Omental fat pad (tissue), 4 donors: ENCODE results near the gene MYH3. TPM values are rescaled to one million over a fixed set of nuclear protein-coding genes. Genes with fewer than 3 reads are reported as not detected.
"Not testable (repeated sequence)": the region's sequence is repeated elsewhere in the genome, so short reads cannot be mapped to it uniquely, and the experiment has no call there.

Source experiments
- ATAC-seq: fragments of 150-250 bp; one replicate; pipeline ENCODE4 v1.9.1; 2016; ENCODE audit warnings: mild to moderate bottlenecking, moderate library complexity; ENCODE audit not compliant: low FRiP score
- DNase-seq: peaks from one replicate; pipeline ENCODE4 v3.0.0-alpha.2; 2019; ENCODE audit warnings: low spot score
- total RNA-seq, 4 donors: library from RNA; depleted of rRNA; stranded (reverse); fragments of >200 nt; gene quantifications; one replicate each; pipeline ENCODE4 v1.1.0, GENCODE V29; 2016
- TF ChIP-seq, protein P1 (sequence below), 3 donors: fragments of 450-650 bp; IDR thresholded peaks; one replicate each; pipeline ENCODE4 v1.5.1; 2016 to 2017; ENCODE audit warnings: antibody characterized with exemption in 3 of 3, mild to moderate bottlenecking in 3 of 3, moderate library complexity in 2 of 3

The MYH3 gene
- 1 to 10 TPM; 2.3 to 2.8 (median 2.5) TPM for total RNA-seq

DNA sequence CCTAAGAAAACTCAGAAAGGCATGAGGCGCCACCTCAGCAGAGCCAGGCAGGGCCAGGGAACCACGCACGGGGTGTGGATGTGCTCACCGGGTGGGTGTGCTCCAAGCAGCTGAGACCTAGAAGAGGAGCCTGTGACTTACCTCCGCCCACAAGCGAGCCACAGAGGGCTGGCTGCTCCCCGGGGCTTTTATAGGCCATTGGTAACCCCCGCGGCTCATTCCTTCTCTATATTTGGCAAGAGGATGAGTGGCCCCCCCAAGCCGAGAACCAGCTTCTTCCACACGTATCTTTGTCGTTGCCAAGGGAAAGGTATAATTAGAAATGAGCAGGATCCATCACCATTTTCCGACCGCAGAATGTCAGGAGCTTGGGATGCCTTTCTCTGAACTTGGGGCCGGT, at the start of gene MYH3:
TSS of gene MYH3 (minus strand) at position 162 of the 400 bp plus-strand sequence. CDS start 2,245 bp downstream, outside the sequence.
- ATAC-seq = no peak
- no peak for DNase-seq
- TF ChIP-seq, protein P1, sequence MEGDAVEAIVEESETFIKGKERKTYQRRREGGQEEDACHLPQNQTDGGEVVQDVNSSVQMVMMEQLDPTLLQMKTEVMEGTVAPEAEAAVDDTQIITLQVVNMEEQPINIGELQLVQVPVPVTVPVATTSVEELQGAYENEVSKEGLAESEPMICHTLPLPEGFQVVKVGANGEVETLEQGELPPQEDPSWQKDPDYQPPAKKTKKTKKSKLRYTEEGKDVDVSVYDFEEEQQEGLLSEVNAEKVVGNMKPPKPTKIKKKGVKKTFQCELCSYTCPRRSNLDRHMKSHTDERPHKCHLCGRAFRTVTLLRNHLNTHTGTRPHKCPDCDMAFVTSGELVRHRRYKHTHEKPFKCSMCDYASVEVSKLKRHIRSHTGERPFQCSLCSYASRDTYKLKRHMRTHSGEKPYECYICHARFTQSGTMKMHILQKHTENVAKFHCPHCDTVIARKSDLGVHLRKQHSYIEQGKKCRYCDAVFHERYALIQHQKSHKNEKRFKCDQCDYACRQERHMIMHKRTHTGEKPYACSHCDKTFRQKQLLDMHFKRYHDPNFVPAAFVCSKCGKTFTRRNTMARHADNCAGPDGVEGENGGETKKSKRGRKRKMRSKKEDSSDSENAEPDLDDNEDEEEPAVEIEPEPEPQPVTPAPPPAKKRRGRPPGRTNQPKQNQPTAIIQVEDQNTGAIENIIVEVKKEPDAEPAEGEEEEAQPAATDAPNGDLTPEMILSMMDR (IDR thresholded peaks at IDR 0.05) = no peak

DNA sequence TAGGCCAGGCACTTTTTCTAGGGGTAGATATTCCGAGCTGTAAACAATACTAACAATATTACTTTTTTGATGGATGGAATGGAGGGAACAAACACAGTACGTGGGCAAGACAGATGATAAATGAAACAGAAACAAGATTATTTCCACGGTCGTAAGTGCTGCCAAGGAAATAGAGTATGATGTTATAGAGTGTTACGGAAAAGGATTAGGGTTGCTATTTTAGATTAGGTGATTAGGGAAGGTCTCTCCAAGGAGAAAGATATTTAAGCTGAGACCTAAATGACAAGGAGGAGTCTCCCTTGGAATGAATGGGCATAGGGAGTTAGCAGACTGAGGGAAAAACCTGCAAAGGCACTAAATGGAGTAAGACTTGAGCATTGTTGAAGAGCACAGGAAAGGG, 48.6 kb upstream of the MYH3 start:
- DNase-seq (no peak), ATAC-seq (no peak)
- TF ChIP-seq, protein P1 (IDR thresholded peaks at IDR 0.05) = no peak

GRCh38 chr17:10702574-10702973, 45.5 kb upstream of the MYH3 start:
- no peak for ATAC-seq

GRCh38 chr17:10699856-10700255, 42.7 kb upstream of the MYH3 start:
- TF ChIP-seq, protein P1 (IDR thresholded peaks at IDR 0.05) = no peak
- ATAC-seq (no peak), DNase-seq (no peak)

More at GRCh38 chr17:10702574-10702973, 45.5 kb upstream of the MYH3 start:
- TF ChIP-seq, protein P1 (IDR thresholded peaks at IDR 0.05) = no peak
- no peak for DNase-seq

GRCh38 chr17:10698096-10698818, 41.1 kb upstream of the MYH3 start:
- TF ChIP-seq, protein P1 (IDR thresholded peaks at IDR 0.05) = no peak
- ATAC-seq = no peak
- DNase-seq = no peak

DNA sequence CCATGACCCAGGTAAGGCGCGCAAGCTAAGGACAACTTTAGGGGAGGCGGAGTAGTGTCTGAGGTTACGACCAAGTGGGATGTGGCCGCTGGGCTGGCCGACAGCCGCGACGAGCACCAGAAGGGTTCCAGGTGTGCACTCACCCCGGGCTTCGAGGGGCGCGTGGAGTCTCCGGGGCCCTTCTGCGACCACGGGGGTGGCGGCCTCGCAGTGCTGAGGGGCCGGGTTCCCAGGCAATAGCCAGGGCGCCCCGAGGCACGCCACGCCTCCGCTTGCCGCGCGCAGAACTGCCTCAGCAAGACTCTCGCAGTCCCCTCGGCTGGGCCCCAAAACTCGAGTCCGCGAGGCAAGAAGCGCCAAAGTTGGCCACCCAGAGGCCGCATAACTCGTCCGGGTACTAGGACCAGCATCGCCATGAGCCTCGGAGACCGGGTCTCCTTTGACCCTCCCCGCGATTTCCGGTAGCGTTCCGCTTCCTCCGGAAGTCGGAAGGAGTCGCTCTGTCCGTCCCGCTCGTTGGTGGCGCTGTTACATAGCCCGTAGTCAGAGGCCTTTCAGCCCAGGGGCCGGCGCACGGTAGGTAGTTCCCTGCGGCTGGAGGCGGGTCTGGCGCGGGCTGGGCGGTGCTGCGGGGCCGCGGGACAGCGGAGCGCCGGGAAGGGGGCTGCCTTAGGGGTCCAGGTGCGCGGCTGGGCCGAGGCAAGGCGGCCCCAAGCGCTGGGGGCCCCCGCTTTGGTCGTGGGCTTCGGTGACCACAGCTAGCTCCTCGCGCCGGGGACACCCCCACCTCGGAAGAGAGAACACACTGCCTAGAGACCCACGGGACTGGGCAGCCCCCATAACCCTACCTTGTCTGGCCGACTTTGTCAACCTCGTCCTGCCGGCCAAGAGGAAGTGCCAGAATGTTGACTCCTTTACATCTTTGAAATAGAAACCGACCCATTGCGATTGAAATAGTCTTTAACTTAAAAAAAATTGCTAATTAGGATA, 40.3 kb upstream of the MYH3 start, which contains the start of the genes ADPRM and SCO1:
TSS of gene ADPRM (plus strand) at position 503 of the 990 bp plus-strand sequence. CDS start 7,333 bp downstream, outside the sequence.
TSS of gene SCO1 (minus strand) at position 442 of the 990 bp plus-strand sequence. CDS start at position 416, 26 bp downstream.
- peak; percentile 98 for ATAC-seq
- TF ChIP-seq, protein P1 (IDR thresholded peaks at IDR 0.05) = no peak

GRCh38 chr17:10695875-10696407, 38.8 kb upstream of the MYH3 start:
- not testable (repeated sequence) for ATAC-seq, DNase-seq

More for the DNA sequence above, 40.3 kb upstream of the MYH3 start, which contains the start of the genes ADPRM and SCO1:
- DNase-seq = peak; percentile 75
